NCI-H526 treated with DMSO at 0.1 percent for 48 hours (cell line): ENCODE measurements around the gene RECK.
"Not testable (repeated sequence)": the region's sequence is repeated elsewhere in the genome, so short reads cannot be mapped to it uniquely, and the experiment has no call there.

Experiments used
- DNase-seq: peaks from one replicate; lab custom pipeline; 2025; lab: John Stamatoyannopoulos, UW

Gene RECK

GRCh38 chr9:36074055-36074454 lies 37.3 kb downstream of the RECK start:
- DNase-seq, result no peak

DNA sequence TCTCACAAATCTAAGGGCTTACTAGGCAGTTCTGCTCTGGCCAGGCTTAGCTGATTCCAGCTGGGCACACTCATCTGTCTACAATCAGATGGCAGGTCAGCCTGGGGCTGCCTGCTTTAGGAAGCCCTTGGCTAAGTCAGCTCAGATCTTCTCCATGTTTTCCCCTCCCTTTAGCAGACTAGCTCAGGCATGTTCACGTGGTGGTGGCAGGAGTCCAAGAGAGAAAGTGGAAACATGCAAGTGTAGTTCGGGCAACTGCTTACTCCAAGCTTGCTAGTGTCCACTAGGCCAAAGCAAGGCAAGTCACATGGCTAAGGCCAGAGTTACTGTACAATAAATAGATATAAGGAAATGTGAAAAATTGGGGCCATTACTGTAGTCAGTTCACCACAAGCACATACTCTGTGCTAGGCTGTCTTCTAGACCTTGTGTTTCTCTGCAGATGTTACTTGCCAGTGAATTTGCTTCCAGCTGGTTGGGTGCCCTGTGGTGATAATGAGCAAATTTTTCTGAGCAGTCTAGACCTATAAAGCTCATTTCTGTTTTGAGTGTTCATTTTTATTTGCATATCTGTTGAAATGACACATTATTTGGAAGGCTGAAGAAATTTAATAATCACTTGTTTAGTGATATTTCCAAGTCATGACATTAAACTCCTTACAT lies 38.3 kb downstream of the RECK start:
- no peak for DNase-seq

DNA sequence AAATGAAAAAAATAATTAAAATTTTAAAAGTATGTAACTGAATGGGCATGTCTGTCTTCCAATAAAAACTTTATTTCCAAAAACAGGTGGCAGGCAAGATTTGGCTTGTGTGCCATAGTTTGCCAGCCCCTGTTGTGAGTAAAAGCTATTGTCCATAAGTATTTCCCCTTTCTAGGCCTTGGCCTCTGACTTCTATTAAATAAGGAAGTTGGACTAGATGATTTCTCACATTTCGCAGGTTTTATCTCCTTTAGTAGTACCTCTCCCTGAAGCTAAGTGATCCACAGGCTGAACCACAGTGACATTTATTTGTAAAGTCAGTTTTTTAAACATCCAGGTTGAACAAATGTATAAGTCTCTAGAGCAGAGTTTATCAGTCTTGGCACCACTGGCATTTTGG lies 41.3 kb downstream of the RECK start:
- no peak for DNase-seq

GRCh38 chr9:36080519-36080918 lies 43.8 kb downstream of the RECK start:
- no peak for DNase-seq

- no peak for DNase-seq
Observed at GRCh38 chr9:36082931-36083330, 46.2 kb downstream of the RECK start.

- DNase-seq, result no peak
Observed at GRCh38 chr9:36086442-36086841, 49.7 kb downstream of the RECK start.

DNA sequence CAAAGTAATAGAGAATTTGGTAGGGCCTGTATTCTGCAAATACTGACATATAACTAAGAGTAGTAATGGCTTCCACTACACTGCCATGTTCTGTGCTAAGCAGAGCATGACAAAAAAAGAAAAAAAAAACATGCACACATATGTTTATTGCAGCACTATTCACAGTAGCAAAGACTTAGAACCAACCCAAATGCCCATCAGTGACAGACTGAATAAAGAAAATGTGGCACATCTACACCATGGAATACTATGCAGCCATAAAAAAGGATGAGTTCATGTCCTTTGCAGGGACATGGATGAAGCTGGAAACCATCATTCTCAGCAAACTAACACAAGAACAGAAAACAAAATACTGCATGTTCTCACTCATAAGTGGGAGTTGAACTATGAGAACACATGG lies 50.3 kb downstream of the RECK start:
- DNase-seq, result not testable (repeated sequence)

DNA sequence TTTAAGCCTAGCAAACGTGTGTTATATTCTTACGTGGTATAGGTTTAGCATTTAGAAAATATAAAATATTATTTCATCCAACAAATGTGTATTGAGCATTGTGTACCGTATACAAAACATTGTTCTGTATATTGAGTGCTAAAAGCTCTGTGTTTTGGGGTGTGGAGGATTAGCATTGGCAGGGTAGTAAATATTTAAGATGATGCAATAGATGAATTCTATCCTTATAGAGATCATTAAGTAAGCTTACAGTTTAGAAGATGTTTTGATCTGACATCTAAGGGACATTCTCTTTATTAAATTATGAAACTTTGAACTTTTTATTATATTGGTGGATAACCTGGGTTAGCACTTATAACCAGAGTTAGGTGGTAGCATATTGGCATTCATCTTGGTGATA lies 51.3 kb downstream of the RECK start:
- DNase-seq, result no peak

DNA sequence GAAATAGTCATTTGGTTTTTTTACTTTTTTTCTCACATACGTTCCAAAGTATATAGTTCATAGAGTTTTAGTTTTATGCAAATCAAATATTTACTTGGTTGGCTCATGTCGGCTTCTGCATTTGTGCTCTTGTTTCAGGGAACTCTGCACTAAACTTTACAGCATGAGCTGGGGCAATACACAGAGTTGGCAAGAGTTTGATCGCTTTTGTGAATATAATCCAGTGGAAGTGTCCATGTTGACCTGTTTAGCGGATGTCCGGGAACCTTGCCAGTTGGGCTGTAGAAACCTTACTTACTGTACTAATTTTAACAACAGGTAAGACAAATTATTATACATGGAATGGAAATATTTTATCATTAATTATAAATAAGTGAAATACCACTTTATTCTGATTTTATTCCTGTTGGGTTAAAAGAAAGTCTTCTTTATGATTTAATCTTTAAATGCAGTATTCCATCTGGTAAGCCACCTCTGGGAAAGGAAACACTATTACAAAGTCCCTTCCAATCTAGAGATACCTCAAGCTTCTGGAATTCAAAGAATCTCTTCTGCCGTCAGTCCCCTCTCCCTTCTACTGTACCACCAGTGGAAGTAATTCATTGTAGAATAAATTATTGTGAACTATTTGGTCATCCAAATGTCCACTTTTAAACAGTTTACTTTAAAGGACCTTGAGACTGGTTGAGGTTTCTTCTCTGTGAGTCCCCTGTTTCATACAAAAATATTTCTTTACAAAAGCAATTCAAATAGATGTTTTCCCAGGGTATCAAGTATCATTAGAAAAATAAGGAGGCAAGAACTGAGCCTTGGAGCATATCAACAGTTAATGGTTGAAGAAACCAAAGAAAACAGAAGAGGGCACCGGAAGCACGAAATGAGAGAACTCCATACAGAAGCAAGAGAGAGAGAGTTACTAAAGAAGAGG lies 54.6 kb downstream of the RECK start:
- DNase-seq, result no peak

DNA sequence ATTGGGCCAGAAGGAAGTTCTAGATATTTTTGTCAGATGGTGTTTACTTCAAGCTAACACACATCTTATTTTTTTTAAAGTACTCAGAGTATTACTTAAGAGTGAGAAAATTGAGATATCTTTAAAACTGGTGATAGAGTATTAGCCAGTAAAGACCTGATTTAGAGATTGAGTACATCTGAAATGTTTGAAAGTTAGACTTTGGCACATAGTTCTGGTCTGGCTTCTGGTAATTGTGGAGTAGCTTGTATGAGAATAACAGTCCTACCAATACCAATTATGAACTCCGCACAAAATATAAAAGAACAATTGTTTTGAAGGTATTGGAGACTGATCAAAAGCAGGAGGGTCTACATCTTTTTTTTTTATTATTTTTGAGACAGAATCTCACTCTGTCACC lies 55.3 kb downstream of the RECK start:
- DNase-seq, result no peak

GRCh38 chr9:36092509-36093215 lies 55.9 kb downstream of the RECK start:
- no peak for DNase-seq

DNA sequence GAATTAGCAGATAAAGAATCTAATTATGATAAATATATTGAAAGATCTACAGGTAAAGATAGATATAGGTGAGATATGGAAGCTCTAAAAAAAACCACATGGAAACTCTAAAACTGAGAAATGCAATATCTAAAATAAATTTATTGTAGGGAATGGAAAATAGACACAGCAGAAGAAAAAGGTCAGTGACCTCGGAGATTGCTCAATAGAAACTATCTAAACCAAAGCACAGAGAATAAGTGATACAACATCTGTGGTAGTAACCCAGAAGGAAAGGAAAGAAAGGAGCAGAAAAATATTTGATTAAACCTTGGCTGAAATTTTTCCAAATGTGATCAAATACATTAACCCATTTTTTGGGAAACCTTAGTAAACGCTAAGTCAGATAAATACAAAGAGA lies 56.7 kb downstream of the RECK start:
- DNase-seq, result no peak

DNA sequence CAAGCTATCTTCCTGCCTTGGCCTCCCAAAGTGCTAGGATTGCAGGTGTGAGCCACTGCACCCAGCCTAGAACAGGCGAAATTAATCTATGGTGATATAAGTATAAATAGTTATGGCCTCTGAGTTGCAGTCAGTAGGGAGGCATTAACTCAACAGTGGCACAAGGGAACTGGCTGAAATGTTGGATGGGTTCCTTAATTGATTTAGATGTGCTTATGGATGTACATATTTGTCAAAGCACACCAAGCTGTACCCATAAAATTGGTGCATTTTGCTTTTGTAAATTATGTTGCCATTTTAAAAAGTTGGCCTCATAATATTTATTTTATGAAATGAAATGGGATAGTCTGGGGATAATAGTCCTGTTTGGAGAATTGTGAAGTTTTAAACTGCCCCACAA lies 63.0 kb downstream of the RECK start:
- DNase-seq, result no peak

DNA sequence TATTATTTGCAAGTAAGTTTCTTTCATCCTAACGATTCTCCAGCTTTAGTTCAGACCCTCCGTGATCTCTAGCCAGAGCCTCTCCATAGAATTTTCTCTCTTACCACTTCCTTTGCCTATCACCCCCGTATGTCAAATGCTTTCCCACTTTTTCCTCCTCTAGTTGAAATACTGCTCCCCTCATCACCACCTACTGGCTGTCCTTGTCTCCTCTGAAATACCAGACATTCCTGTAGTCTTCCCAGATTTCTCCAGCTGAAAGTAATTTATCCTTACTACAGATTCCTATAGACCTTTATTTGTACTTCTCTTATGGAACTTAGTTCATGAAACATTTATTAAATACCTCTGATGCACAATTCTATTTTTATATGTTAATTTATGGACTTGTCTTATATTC lies 63.8 kb downstream of the RECK start:
- no peak for DNase-seq

DNA sequence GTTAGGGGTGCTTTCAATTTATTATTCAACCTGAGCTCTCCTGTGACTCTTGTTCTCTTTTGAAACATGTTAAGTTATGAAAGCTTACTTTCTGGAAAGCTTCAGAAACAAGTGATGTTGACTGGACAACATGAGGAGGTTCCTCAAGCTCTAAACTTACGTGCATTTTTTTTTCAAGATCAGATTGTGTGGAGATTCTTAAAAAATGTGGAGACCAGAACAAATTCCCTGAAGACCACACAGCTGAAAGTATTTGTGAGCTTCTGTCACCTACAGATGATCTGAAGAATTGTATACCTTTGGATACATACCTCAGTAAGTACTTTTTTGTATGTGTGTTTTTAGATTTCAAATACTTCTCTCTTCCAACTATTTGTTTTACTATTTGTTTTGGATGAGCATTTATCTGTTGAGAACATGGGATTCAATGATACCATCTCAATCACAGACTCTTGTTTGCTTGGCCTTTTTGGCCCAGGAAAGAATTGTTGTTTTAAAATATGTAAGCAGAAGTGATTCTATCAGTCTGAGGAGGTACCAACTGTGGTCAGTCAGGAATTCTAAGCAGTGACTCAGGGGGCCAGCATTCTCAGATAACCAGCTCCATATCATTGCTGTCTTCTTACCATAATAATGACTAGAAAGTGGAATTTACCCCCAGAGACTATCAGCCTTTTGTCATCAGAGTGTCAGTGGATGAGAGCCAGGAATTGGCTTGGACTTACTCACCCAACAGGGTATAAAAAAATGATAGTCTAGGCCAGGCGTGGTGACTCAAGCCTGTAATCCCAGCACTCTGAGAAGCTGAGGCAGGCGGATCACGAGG lies 65.4 kb downstream of the RECK start:
- no peak for DNase-seq

DNA sequence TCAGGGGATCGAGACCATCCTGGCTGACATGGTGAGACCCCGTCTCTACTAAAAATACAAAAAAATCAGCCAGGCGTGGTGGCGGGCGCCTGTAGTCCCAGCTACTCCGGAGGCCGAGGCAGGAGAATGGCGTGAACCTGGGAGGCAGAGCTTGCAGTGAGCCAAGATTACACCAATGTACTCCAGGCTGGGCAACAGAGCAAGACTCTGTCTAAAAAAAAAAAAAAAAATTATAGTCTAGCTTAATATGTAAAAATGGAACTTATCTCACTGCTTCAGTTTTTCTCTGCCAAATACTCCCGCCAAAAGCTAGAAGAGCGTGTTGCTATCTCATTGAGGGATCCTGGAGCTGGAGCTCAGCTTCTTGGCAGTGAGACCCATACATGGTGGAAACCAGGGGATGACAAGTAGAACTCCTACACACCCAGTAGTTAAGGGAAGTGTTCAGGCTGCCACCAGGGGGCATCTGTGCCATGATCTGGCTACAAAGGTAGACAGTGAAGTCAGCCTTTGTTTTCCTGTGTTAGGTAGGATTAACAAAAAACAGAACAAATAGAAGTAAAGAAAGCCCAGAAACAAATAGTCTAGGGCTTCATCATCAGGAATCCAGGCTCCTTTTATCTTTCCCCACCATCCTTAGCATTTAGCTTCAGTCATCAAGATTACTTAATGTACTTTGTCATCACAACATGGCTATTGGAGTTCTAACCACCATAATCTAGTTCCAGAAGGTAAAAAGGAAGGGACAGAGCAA lies 66.2 kb downstream of the RECK start:
- peak; percentile 62 for DNase-seq

- DNase-seq, result no peak
Observed at GRCh38 chr9:36109071-36109470, 72.4 kb downstream of the RECK start.

- DNase-seq, result no peak
Observed at GRCh38 chr9:36110434-36110833, 73.7 kb downstream of the RECK start.

DNA sequence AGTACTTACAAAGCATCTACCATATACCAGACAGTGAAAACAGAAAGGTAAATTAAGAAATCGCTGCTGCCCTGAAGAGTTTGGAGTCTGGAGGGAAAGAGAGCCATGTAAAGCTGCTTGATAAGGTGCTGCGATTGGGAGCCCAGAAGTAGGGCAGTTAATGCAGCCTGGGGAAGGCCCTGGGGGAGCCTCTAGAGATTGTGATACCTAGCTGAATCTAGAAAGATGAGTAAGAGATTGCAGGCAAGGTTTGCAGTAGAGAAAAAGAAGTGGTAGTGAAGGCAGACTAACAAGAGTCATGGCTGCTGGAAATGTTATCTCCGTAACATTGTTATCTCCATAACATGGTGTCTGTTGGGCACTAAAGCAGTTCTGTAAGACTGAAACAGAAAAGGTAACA lies 75.8 kb downstream of the RECK start:
- no peak for DNase-seq

- DNase-seq, result no peak
Observed at GRCh38 chr9:36113999-36114398, 77.3 kb downstream of the RECK start.

- no peak for DNase-seq
Observed at GRCh38 chr9:36116593-36116992, 79.9 kb downstream of the RECK start.
